NCI-H2196 (cell line): ENCODE data around the gene MERTK.

Experiments used
- DNase-seq: peaks from one replicate; lab custom pipeline; 2025; ENCODE audit not compliant: unreplicated experiment; lab: John Stamatoyannopoulos, UW

The MERTK gene

GRCh38 chr2:111977240-111977639 lies 78.8 kb downstream of the MERTK start:
- no peak for DNase-seq

- no peak for DNase-seq
These were observed 80.2 kb downstream of the MERTK start for GRCh38 chr2:111978452-111979170.

GRCh38 chr2:111981666-111982065 lies 83.3 kb downstream of the MERTK start:
- DNase-seq: no peak

- DNase-seq: no peak
These were observed 84.4 kb downstream of the MERTK start for GRCh38 chr2:111982822-111983221.

- DNase-seq: no peak
These were observed 85.2 kb downstream of the MERTK start for GRCh38 chr2:111983478-111984212.

GRCh38 chr2:111984213-111984604 lies 85.8 kb downstream of the MERTK start:
- DNase-seq: no peak

GRCh38 chr2:111985514-111985913 lies 87.1 kb downstream of the MERTK start:
- DNase-seq: no peak

GRCh38 chr2:111986116-111986900 lies 87.9 kb downstream of the MERTK start:
- DNase-seq: no peak

GRCh38 chr2:111990375-111990774 lies 92.0 kb downstream of the MERTK start:
- DNase-seq: no peak

GRCh38 chr2:111990856-111991255 lies 92.4 kb downstream of the MERTK start:
- DNase-seq: no peak

GRCh38 chr2:111994042-111994441 lies 95.6 kb downstream of the MERTK start:
- DNase-seq: no peak

GRCh38 chr2:111995148-111995547 lies 96.7 kb downstream of the MERTK start:
- DNase-seq: no peak

- no peak for DNase-seq
These were observed 101.4 kb downstream of the MERTK start for GRCh38 chr2:111999809-112000208.

- no peak for DNase-seq
These were observed 102.2 kb downstream of the MERTK start for GRCh38 chr2:112000399-112001135.

- DNase-seq: no peak
These were observed 102.8 kb downstream of the MERTK start for GRCh38 chr2:112001136-112001715.

GRCh38 chr2:112001942-112002341 lies 103.5 kb downstream of the MERTK start:
- DNase-seq: no peak

- no peak for DNase-seq
These were observed 105.3 kb downstream of the MERTK start for GRCh38 chr2:112003576-112004252.

- DNase-seq: no peak
These were observed 105.8 kb downstream of the MERTK start for GRCh38 chr2:112004253-112004645.

- no peak for DNase-seq
These were observed 107.1 kb downstream of the MERTK start for GRCh38 chr2:112005406-112006075.

- no peak for DNase-seq
These were observed 107.6 kb downstream of the MERTK start for GRCh38 chr2:112006076-112006410.
